ENCODE measurements around the gene SPPL2B.

DNA sequence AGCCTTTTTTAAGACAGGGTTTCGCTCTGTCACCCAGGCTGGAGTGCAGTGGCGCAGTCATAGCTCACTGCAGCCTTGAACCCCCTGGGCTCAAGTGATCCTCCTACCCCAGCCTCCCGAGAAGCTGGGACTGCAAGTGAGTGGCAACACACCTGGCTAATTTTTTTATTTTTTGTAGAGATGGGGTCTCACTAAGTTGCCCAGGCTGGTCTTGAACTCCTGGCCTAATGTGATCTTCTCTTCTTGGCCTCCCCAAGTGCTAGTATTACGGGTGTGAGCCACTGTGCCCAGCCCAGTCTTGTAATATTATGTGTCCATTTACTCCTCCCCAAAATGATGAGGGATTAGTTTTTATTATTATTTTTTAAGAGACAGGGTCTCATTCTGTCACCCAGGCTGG lies 17.4 kb upstream of the SPPL2B start:
- no peak for TF ChIP-seq POLR2A (IDR thresholded peaks at IDR 0.05)
- TF ChIP-seq, protein P1, sequence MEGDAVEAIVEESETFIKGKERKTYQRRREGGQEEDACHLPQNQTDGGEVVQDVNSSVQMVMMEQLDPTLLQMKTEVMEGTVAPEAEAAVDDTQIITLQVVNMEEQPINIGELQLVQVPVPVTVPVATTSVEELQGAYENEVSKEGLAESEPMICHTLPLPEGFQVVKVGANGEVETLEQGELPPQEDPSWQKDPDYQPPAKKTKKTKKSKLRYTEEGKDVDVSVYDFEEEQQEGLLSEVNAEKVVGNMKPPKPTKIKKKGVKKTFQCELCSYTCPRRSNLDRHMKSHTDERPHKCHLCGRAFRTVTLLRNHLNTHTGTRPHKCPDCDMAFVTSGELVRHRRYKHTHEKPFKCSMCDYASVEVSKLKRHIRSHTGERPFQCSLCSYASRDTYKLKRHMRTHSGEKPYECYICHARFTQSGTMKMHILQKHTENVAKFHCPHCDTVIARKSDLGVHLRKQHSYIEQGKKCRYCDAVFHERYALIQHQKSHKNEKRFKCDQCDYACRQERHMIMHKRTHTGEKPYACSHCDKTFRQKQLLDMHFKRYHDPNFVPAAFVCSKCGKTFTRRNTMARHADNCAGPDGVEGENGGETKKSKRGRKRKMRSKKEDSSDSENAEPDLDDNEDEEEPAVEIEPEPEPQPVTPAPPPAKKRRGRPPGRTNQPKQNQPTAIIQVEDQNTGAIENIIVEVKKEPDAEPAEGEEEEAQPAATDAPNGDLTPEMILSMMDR (IDR thresholded peaks at IDR 0.05 in 4 of 5, conservative IDR thresholded peaks at IDR 0.05 in 1 of 5): no peak
